Endodermal cell (in vitro differentiated cells): Measurements from ENCODE around the gene ENKUR. TPM values are rescaled to one million over a fixed set of nuclear protein-coding genes. Genes with fewer than 3 reads are reported as not detected.
A peak's percentile ranks its signal among the peaks of the same experiment; 100 is the strongest.

Source experiments
- DNase-seq: peaks from one replicate; pipeline ENCODE4 v3.0.0-alpha.2; 2017
- H3K27ac ChIP-seq: 2 replicates; pipeline ENCODE4 v1.5.1; 2013; ENCODE audit warnings: mild to moderate bottlenecking, low read depth, low read length, moderate library complexity
- H3K27me3 ChIP-seq: 2 replicates; pipeline ENCODE4 v1.6.1; 2013; ENCODE audit warnings: mild to moderate bottlenecking, low read length, moderate library complexity; ENCODE audit not compliant: insufficient read depth, control insufficient read depth, poor library complexity, severe bottlenecking
- H3K36me3 ChIP-seq: 2 replicates; pipeline ENCODE4 v1.7.0; 2013; ENCODE audit warnings: mild to moderate bottlenecking, low read length, moderate library complexity; ENCODE audit not compliant: control insufficient read depth, insufficient read depth
- H3K4me1 ChIP-seq: one replicate; pipeline ENCODE4 v1.7.0; 2013; ENCODE audit warnings: low read length; ENCODE audit not compliant: control insufficient read depth, insufficient read depth
- H3K4me3 ChIP-seq: 2 replicates; pipeline ENCODE4 v1.5.1; 2013; ENCODE audit warnings: mild to moderate bottlenecking, low read length, moderate library complexity
- H3K9ac ChIP-seq: 2 replicates; pipeline ENCODE4 v1.6.1; 2013; ENCODE audit warnings: mild to moderate bottlenecking, low read length, moderate library complexity; ENCODE audit not compliant: poor library complexity, severe bottlenecking; ENCODE audit errors: extremely low read depth
- H3K9me3 ChIP-seq: 2 replicates; pipeline ENCODE4 v1.6.1; 2013; ENCODE audit warnings: mild to moderate bottlenecking, low read length, moderate library complexity; ENCODE audit not compliant: control insufficient read depth
- H3K27ac Mint-ChIP-seq: 2 replicates; pipeline ENCODE4 v1.8.0; 2020; ENCODE audit warnings: mixed read lengths
- H3K27me3 Mint-ChIP-seq: 2 replicates; pipeline ENCODE4 v1.8.0; 2021; ENCODE audit warnings: mild to moderate bottlenecking, mixed read lengths; ENCODE audit not compliant: insufficient read depth
- H3K36me3 Mint-ChIP-seq: 2 replicates; pipeline ENCODE4 v1.8.0; 2020; ENCODE audit warnings: low read depth, mixed read lengths
- H3K4me1 Mint-ChIP-seq: 2 replicates; pipeline ENCODE4 v1.8.0; 2020; ENCODE audit warnings: mixed read lengths
- H3K4me3 Mint-ChIP-seq: 2 replicates; pipeline ENCODE4 v1.8.0; 2020; ENCODE audit warnings: mild to moderate bottlenecking, moderate library complexity, mixed read lengths
- H3K9me3 Mint-ChIP-seq: 2 replicates; pipeline ENCODE4 v1.8.0; 2020; ENCODE audit warnings: mild to moderate bottlenecking, mixed read lengths
- CTCF ChIP-seq: fragments of 200-600 bp; sonication (generic); conservative IDR thresholded peaks from 2 replicates; pipeline ENCODE4 v1.5.0; 2021; ENCODE audit warnings: antibody characterized with exemption, mild to moderate bottlenecking
- WGBS, 2 experiments: methylation state at CpG; one replicate each; pipeline versions ENCODE4 v1.1.5 to v1.1.7; 2013; ENCODE audit warnings: missing lambda C conversion rate in 2 of 2, mixed read lengths in 1 of 2; ENCODE audit not compliant: insufficient coverage in 1 of 2, insufficient read length in 1 of 2; 5-methylcytosine and 5-hydroxymethylcytosine counted together
- total RNA-seq, 2 donors: library from RNA; stranded (reverse); fragmentation: NEBNext Ultra II Directional in 1 of 2; extraction: Animal tissue kit (Norgen Biotek cat#: 25700) in 1 of 2; gene quantifications; 2 replicates in 1 of 2; 3 replicates in 1 of 2; pipeline ENCODE4 v1.2.1, GENCODE V29; 2021

ENKUR gene
- total RNA-seq, 2 donors from 2014 or later = not detected

- peak; percentile 33 for TF ChIP-seq CTCF
- Histone ChIP-seq H3K36me3 (no peaks in the 10 kb centered on the region), H3K4me3 (no peak overlapping the region), H3K27me3 (no peaks in the 10 kb centered on the region), H3K4me1 (peaks cover 3% of the 10 kb centered on the region), H3K9ac (no peak overlapping the region), H3K27ac (no peak overlapping the region), H3K9me3 (peaks cover 23% of the 10 kb centered on the region)
- peak; percentile 68 for DNase-seq
- peaks cover 26% of the 10 kb centered on the region for H3K36me3 Mint-ChIP-seq
- peak overlapping the region; percentile 6 for H3K27ac Mint-ChIP-seq
- H3K27me3 Mint-ChIP-seq = no peaks in the 10 kb centered on the region
- no peak overlapping the region for H3K4me3 Mint-ChIP-seq
- H3K4me1 Mint-ChIP-seq = peaks cover 30% of the 10 kb centered on the region
- H3K9me3 Mint-ChIP-seq = peaks cover 11% of the 10 kb centered on the region
- WGBS, 2 experiments = 79 to 96% methylated on average over 6 to 7 of the region's 8 CpGs
Observed at GRCh38 chr10:24935504-24936292, 80.3 kb downstream of the ENKUR start.

Other genes with a start within 250 kb of the ENKUR start
- gene PRTFDC1, start 63.6 kb downstream of the ENKUR start, total RNA-seq = 10 to 100 TPM; 14.5 to 18.3 TPM
- gene THNSL1, start 454 bp upstream of the ENKUR start, total RNA-seq = 1 to 10 TPM; 7.2 to 8.7 TPM
- gene GPR158, start 158.8 kb upstream of the ENKUR start, total RNA-seq = under 1 TPM; 0.09 to 0.29 TPM